Measurements from ENCODE around the gene ZNF236.
"Not testable (repeated sequence)": the region's sequence is repeated elsewhere in the genome, so short reads cannot be mapped to it uniquely, and the experiment has no call there.

Gene ZNF236

GRCh38 chr18:76956648-76957047 lies 134.3 kb downstream of the ZNF236 start:
- in situ Hi-C loops (cut with HindIII; ENCODE audit: low pct_ligation_motif_present, low pct_unique_long_range_greater_than_20kb, low sequenced_read_pairs): no loop called here

GRCh38 chr18:76957384-76958355 lies 135.3 kb downstream of the ZNF236 start:
- in situ Hi-C loops (cut with HindIII; ENCODE audit: low pct_ligation_motif_present, low pct_unique_long_range_greater_than_20kb, low sequenced_read_pairs): no loop called here
- DNase-seq: no peak

More at GRCh38 chr18:76956648-76957047, 134.3 kb downstream of the ZNF236 start:
- DNase-seq: no peak

- in situ Hi-C loops (cut with HindIII; ENCODE audit: low pct_ligation_motif_present, low pct_unique_long_range_greater_than_20kb, low sequenced_read_pairs): no loop called here
- no peak for DNase-seq
Observed at GRCh38 chr18:76958692-76959341, 136.5 kb downstream of the ZNF236 start.

GRCh38 chr18:76959605-76960004 lies 137.2 kb downstream of the ZNF236 start:
- in situ Hi-C loops (cut with HindIII; ENCODE audit: low pct_ligation_motif_present, low pct_unique_long_range_greater_than_20kb, low sequenced_read_pairs): no loop called here

GRCh38 chr18:76960528-76961035 lies 138.2 kb downstream of the ZNF236 start:
- DNase-seq: no peak

More at GRCh38 chr18:76959605-76960004, 137.2 kb downstream of the ZNF236 start:
- DNase-seq: no peak

GRCh38 chr18:76962851-76963250 lies 140.5 kb downstream of the ZNF236 start:
- DNase-seq: no peak
- in situ Hi-C loops (cut with HindIII; ENCODE audit: low pct_ligation_motif_present, low pct_unique_long_range_greater_than_20kb, low sequenced_read_pairs): no loop called here

More at GRCh38 chr18:76960528-76961035, 138.2 kb downstream of the ZNF236 start:
- in situ Hi-C loops (cut with HindIII; ENCODE audit: low pct_ligation_motif_present, low pct_unique_long_range_greater_than_20kb, low sequenced_read_pairs): no loop called here

- in situ Hi-C loops (cut with HindIII; ENCODE audit: low pct_ligation_motif_present, low pct_unique_long_range_greater_than_20kb, low sequenced_read_pairs): no loop called here
- DNase-seq: no peak
Observed at GRCh38 chr18:76963936-76964335, 141.6 kb downstream of the ZNF236 start.

- DNase-seq; in situ Hi-C loops (cut with HindIII; ENCODE audit: low pct_ligation_motif_present, low pct_unique_long_range_greater_than_20kb, low sequenced_read_pairs): not testable (repeated sequence)
Observed at GRCh38 chr18:76965555-76966151, 143.3 kb downstream of the ZNF236 start.

GRCh38 chr18:76967299-76967698 lies 144.9 kb downstream of the ZNF236 start:
- DNase-seq; in situ Hi-C loops (cut with HindIII; ENCODE audit: low pct_ligation_motif_present, low pct_unique_long_range_greater_than_20kb, low sequenced_read_pairs): not testable (repeated sequence)

GRCh38 chr18:76967721-76968472 lies 145.5 kb downstream of the ZNF236 start:
- in situ Hi-C loops (cut with HindIII; ENCODE audit: low pct_ligation_motif_present, low pct_unique_long_range_greater_than_20kb, low sequenced_read_pairs): no loop called here
- DNase-seq: no peak

- no peak for DNase-seq
- in situ Hi-C loops (cut with HindIII; ENCODE audit: low pct_ligation_motif_present, low pct_unique_long_range_greater_than_20kb, low sequenced_read_pairs): no loop called here
Observed at GRCh38 chr18:76970770-76971559, 148.6 kb downstream of the ZNF236 start.

GRCh38 chr18:76972241-76972640 lies 149.9 kb downstream of the ZNF236 start:
- in situ Hi-C loops (cut with HindIII; ENCODE audit: low pct_ligation_motif_present, low pct_unique_long_range_greater_than_20kb, low sequenced_read_pairs): no loop called here

GRCh38 chr18:76972846-76973519 lies 150.6 kb downstream of the ZNF236 start:
- in situ Hi-C loops (cut with HindIII; ENCODE audit: low pct_ligation_motif_present, low pct_unique_long_range_greater_than_20kb, low sequenced_read_pairs): no loop called here
- DNase-seq: no peak

More at GRCh38 chr18:76972241-76972640, 149.9 kb downstream of the ZNF236 start:
- DNase-seq: no peak

- no peak for DNase-seq
Observed at GRCh38 chr18:76973520-76974266, 151.3 kb downstream of the ZNF236 start.

GRCh38 chr18:76974386-76974785 lies 152.0 kb downstream of the ZNF236 start:
- DNase-seq: no peak
- in situ Hi-C loops (cut with HindIII; ENCODE audit: low pct_ligation_motif_present, low pct_unique_long_range_greater_than_20kb, low sequenced_read_pairs): no loop called here

More at GRCh38 chr18:76973520-76974266, 151.3 kb downstream of the ZNF236 start:
- in situ Hi-C loops (cut with HindIII; ENCODE audit: low pct_ligation_motif_present, low pct_unique_long_range_greater_than_20kb, low sequenced_read_pairs): no loop called here

- DNase-seq: no peak
- in situ Hi-C loops (cut with HindIII; ENCODE audit: low pct_ligation_motif_present, low pct_unique_long_range_greater_than_20kb, low sequenced_read_pairs): no loop called here
Observed at GRCh38 chr18:76975577-76976110, 153.3 kb downstream of the ZNF236 start.

Data from ACHN (cell line).